Sigmoid colon (tissue), 4 donors: ENCODE results near the gene SUPT3H.

ENCODE experiments used
- POLR2A ChIP-seq, 2 donors: fragments of 450-650 bp; IDR thresholded peaks; one replicate each; pipeline ENCODE4 v1.6.1; 2016; ENCODE audit warnings: antibody characterized with exemption in 2 of 2, mild to moderate bottlenecking in 2 of 2, moderate library complexity in 2 of 2
- POLR2AphosphoS5 ChIP-seq, 4 donors: sonication (generic); formaldehyde crosslinking; IDR thresholded peaks; one replicate each; pipeline ENCODE4 v1.6.1; 2017; ENCODE audit warnings: antibody characterized with exemption in 4 of 4
- TF ChIP-seq, protein P1 (sequence below), 4 experiments: fragments of 450-650 bp in 3 of 4; fragments of 200-600 bp in 1 of 4; IDR thresholded peaks; one replicate each; pipeline ENCODE4 v1.5.1; 2016 to 2019; ENCODE audit warnings: antibody characterized with exemption in 4 of 4, mild to moderate bottlenecking in 3 of 4, moderate library complexity in 2 of 4

DNA sequence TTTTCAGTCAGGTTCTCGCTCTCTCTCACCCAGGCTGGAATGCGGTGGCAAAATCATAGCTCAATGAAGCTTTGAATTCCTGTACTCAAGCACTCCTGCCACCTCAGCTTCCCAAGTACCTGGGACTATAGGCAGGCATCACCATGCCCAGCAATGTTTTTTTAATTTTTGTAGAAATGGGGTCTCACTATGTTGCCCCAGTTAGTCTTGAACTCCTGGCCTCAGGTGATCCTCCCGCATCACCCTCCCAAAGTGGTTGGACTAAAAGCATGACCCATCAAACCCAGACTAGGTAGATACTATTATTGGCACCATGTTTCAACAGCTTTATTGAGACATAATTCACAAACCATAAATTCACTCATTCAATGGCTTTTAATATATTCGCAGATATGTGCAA lies 122.3 kb downstream of the SUPT3H start:
- no peak for TF ChIP-seq POLR2AphosphoS5 (IDR thresholded peaks at IDR 0.05)
- no peak for TF ChIP-seq POLR2A (IDR thresholded peaks at IDR 0.05)
- TF ChIP-seq, protein P1, sequence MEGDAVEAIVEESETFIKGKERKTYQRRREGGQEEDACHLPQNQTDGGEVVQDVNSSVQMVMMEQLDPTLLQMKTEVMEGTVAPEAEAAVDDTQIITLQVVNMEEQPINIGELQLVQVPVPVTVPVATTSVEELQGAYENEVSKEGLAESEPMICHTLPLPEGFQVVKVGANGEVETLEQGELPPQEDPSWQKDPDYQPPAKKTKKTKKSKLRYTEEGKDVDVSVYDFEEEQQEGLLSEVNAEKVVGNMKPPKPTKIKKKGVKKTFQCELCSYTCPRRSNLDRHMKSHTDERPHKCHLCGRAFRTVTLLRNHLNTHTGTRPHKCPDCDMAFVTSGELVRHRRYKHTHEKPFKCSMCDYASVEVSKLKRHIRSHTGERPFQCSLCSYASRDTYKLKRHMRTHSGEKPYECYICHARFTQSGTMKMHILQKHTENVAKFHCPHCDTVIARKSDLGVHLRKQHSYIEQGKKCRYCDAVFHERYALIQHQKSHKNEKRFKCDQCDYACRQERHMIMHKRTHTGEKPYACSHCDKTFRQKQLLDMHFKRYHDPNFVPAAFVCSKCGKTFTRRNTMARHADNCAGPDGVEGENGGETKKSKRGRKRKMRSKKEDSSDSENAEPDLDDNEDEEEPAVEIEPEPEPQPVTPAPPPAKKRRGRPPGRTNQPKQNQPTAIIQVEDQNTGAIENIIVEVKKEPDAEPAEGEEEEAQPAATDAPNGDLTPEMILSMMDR (IDR thresholded peaks at IDR 0.05): no peak
